CD4-positive, alpha-beta T cell treated with Interleukin-4 for 4 hours (primary cell): ENCODE measurements around the gene OPRD1.

ENCODE experiments used
- DNase-seq: peaks from one replicate; pipeline ENCODE4 v3.0.0-alpha.2; 2020

The OPRD1 gene

GRCh38 chr1:28914228-28915030 lies 102.5 kb downstream of the OPRD1 start, which contains the start of gene EPB41:
Gene EPB41, plus strand, starts transcription at chr1:28914569. Its CDS starts 72,869 bp downstream, at chr1:28987438.
- DNase-seq, result peak; percentile 91

- DNase-seq, result peak; percentile 52
Observed at GRCh38 chr1:28915031-28915895, 103.3 kb downstream of the OPRD1 start.

- DNase-seq, result peak; percentile 40
Observed at GRCh38 chr1:28917757-28918118, 105.8 kb downstream of the OPRD1 start.
